WTC11 (cell line): Measurements from ENCODE around the gene RFK. TPM values are rescaled to one million over a fixed set of nuclear protein-coding genes. Genes with fewer than 3 reads are reported as not detected.

ENCODE experiments used
- ATAC-seq: fragments of 200-7000 bp; cut with Tn5 transposase; 2 replicates; pipeline ENCODE4 v1.10.0; 2021; ENCODE audit warnings: mild to moderate bottlenecking, moderate library complexity
- CTCF ChIA-PET: fragments of 300-600 bp; sonication (Branson Sonifier 250); formaldehyde crosslinking; loops from one replicate; lab custom pipeline; 2021; ENCODE audit warnings: antibody characterized with exemption; lab: Charles Lee
- POLR2A ChIA-PET: fragments of 350-600 bp; sonication (Branson Sonifier 250); formaldehyde crosslinking; loops from one replicate; lab custom pipeline; 2021; ENCODE audit warnings: antibody characterized with exemption; lab: Charles Lee
- DNase-seq: peaks from one replicate; pipeline ENCODE4 v3.0.0; 2021; ENCODE audit warnings: low spot score
- H3K27ac Mint-ChIP-seq: 2 replicates; pipeline ENCODE4 v1.8.0; 2021; ENCODE audit warnings: mixed read lengths
- H3K27me3 Mint-ChIP-seq: 2 replicates; pipeline ENCODE4 v1.8.0; 2021; ENCODE audit warnings: low read depth, mild to moderate bottlenecking, moderate library complexity, mixed read lengths
- H3K36me3 Mint-ChIP-seq: 2 replicates; pipeline ENCODE4 v1.8.0; 2021; ENCODE audit warnings: mixed read lengths
- H3K4me1 Mint-ChIP-seq: 2 replicates; pipeline ENCODE4 v1.8.0; 2022; ENCODE audit warnings: mixed read lengths
- H3K4me3 Mint-ChIP-seq: 2 replicates; pipeline ENCODE4 v1.8.0; 2021; ENCODE audit warnings: mild to moderate bottlenecking, moderate library complexity, mixed read lengths
- H3K9me3 Mint-ChIP-seq: 2 replicates; pipeline ENCODE4 v1.8.0; 2021; ENCODE audit warnings: mixed read lengths
- GTF2I ChIP-seq: fragments of 250-450 bp; sonication (Bioruptor Pico); conservative IDR thresholded peaks from 2 replicates; pipeline ENCODE4 v1.4.0; 2021; ENCODE audit warnings: mild to moderate bottlenecking
- IRF2 ChIP-seq: sonication (generic); formaldehyde crosslinking; IDR thresholded peaks from 2 replicates; pipeline ENCODE4 v1.8.0; 2022; ENCODE audit warnings: low read depth, missing genetic modification reagents, borderline replicate concordance
- MXD4 ChIP-seq: fragments of 250-450 bp; sonication (Bioruptor Pico); IDR thresholded peaks from 2 replicates; pipeline ENCODE4 v1.8.0; 2021; ENCODE audit warnings: mild to moderate bottlenecking, moderate library complexity, borderline replicate concordance
- NFE2L1 ChIP-seq: sonication (generic); formaldehyde crosslinking; IDR thresholded peaks from 2 replicates; pipeline ENCODE4 v1.8.1; 2023; ENCODE audit warnings: missing genetic modification reagents
- NR1H2 ChIP-seq: sonication (generic); formaldehyde crosslinking; IDR thresholded peaks from 2 replicates; pipeline ENCODE4 v1.9.0; 2021; ENCODE audit warnings: mild to moderate bottlenecking, moderate library complexity, missing genetic modification reagents
- OVOL2 ChIP-seq: fragments of 250-450 bp; sonication (Bioruptor Pico); IDR thresholded peaks from 2 replicates; pipeline ENCODE4 v1.9.0; 2021; ENCODE audit warnings: mild to moderate bottlenecking, borderline replicate concordance
- PRRX2 ChIP-seq: fragments of 250-450 bp; sonication (Bioruptor Pico); IDR thresholded peaks from 2 replicates; pipeline ENCODE4 v1.8.0; 2021; ENCODE audit warnings: mild to moderate bottlenecking
- RORB ChIP-seq: fragments of 250-450 bp; sonication (Bioruptor Pico); IDR thresholded peaks from 2 replicates; pipeline ENCODE4 v1.9.0; 2021; ENCODE audit warnings: mild to moderate bottlenecking
- ZBTB21 ChIP-seq: sonication (generic); formaldehyde crosslinking; IDR thresholded peaks from 2 replicates; pipeline ENCODE4 v1.8.1; 2023; ENCODE audit warnings: mild to moderate bottlenecking, missing genetic modification reagents, borderline replicate concordance
- ZNF138 ChIP-seq: sonication (generic); formaldehyde crosslinking; conservative IDR thresholded peaks from 2 replicates; pipeline ENCODE4 v1.8.1; 2022; ENCODE audit warnings: mild to moderate bottlenecking, moderate library complexity, missing genetic modification reagents
- ZNF219 ChIP-seq: sonication (generic); formaldehyde crosslinking; IDR thresholded peaks from 2 replicates; pipeline ENCODE4 v1.8.0; 2023; ENCODE audit warnings: missing genetic modification reagents, mild to moderate bottlenecking, borderline replicate concordance
- ZNF263 ChIP-seq: sonication (generic); formaldehyde crosslinking; IDR thresholded peaks from 2 replicates; pipeline ENCODE4 v1.8.1; 2022; ENCODE audit warnings: low read depth, mild to moderate bottlenecking, moderate library complexity, missing genetic modification reagents
- ZNF317 ChIP-seq: sonication (generic); formaldehyde crosslinking; IDR thresholded peaks from 2 replicates; pipeline ENCODE4 v1.8.1; 2023; ENCODE audit warnings: low read depth, mild to moderate bottlenecking, moderate library complexity, missing genetic modification reagents, borderline replicate concordance
- ZNF423 ChIP-seq: fragments of 250-450 bp; sonication (Bioruptor Pico); IDR thresholded peaks from 2 replicates; pipeline ENCODE4 v2.1.2; 2022; ENCODE audit warnings: mild to moderate bottlenecking, moderate library complexity
- ZNF671 ChIP-seq: fragments of 250-450 bp; sonication (Bioruptor Pico); IDR thresholded peaks from 2 replicates; pipeline ENCODE4 v1.8.0; 2021; ENCODE audit warnings: mild to moderate bottlenecking
- total RNA-seq: library from RNA; stranded (reverse); gene quantifications from 3 replicates; pipeline ENCODE4 v1.2.3, GENCODE V29; 2021
- TF ChIP-seq, protein P1 (sequence below): sonication (generic); formaldehyde crosslinking; IDR thresholded peaks from 2 replicates; pipeline ENCODE4 v1.8.0; 2023; ENCODE audit warnings: missing genetic modification reagents, mild to moderate bottlenecking, borderline replicate concordance
- TF ChIP-seq, protein P2 (sequence below): sonication (generic); formaldehyde crosslinking; IDR thresholded peaks from 2 replicates; pipeline ENCODE4 v1.8.1; 2022; ENCODE audit warnings: missing genetic modification reagents, borderline replicate concordance
- TF ChIP-seq, protein P3 (sequence below): fragments of 250-450 bp; sonication (Bioruptor Pico); IDR thresholded peaks from 2 replicates; pipeline ENCODE4 v1.9.0; 2021; ENCODE audit warnings: mild to moderate bottlenecking
- TF ChIP-seq, protein P4 (sequence below): sonication (generic); formaldehyde crosslinking; IDR thresholded peaks from 2 replicates; pipeline ENCODE4 v1.8.0; 2022; ENCODE audit warnings: mild to moderate bottlenecking, missing genetic modification reagents
- TF ChIP-seq, protein P5 (sequence below): sonication (generic); formaldehyde crosslinking; IDR thresholded peaks from 2 replicates; pipeline ENCODE4 v1.8.0; 2022; ENCODE audit warnings: missing genetic modification reagents
- TF ChIP-seq, protein P6 (sequence below): sonication (generic); formaldehyde crosslinking; IDR thresholded peaks from 2 replicates; pipeline ENCODE4 v1.8.0; 2022; ENCODE audit warnings: mild to moderate bottlenecking, missing genetic modification reagents

RFK gene
- total RNA-seq, 1 experiment from 2014 or later: 14.9 TPM

DNA sequence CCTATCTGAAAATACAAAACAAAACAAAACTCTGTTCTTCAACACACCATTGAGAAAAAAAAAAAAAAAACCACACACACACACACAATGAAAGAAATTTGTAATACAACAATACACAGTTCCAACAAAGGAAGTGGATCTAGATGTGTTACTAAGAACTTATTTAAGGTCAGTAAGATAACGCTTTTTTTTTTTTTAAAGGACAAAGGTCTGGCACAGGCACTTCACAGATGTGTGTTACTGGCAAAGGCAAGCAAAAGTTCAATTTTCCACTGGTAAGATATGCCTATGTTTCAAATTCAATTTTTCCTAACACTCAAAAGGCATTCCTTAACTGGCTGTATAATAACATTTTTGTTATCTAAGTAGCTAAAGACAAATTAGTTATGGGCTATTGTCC is 3.6 kb downstream of the RFK start:
- POLR2A ChIA-PET: no interaction called here
- H3K27ac Mint-ChIP-seq: no peak overlapping the region
- no peaks in the 10 kb centered on the region for H3K27me3 Mint-ChIP-seq
- peaks cover 10% of the 10 kb centered on the region for H3K4me1 Mint-ChIP-seq
- no peak for ATAC-seq
- peaks cover 10% of the 10 kb centered on the region for H3K9me3 Mint-ChIP-seq
- H3K36me3 Mint-ChIP-seq: peaks cover 31% of the 10 kb centered on the region
- TF ChIP-seq MXD4 (no peak), PRRX2 (CRISPR knock-in tag) (no peak), OVOL2 (CRISPR knock-in tag) (no peak), NFE2L1 (no peak), ZNF671 (no peak), RORB (CRISPR knock-in tag) (no peak), NR1H2 (CRISPR knock-in tag) (no peak), ZBTB21 (CRISPR knock-in tag) (no peak), ZNF317 (CRISPR knock-in tag) (no peak), ZNF263 (no peak)
- TF ChIP-seq, protein P1, sequence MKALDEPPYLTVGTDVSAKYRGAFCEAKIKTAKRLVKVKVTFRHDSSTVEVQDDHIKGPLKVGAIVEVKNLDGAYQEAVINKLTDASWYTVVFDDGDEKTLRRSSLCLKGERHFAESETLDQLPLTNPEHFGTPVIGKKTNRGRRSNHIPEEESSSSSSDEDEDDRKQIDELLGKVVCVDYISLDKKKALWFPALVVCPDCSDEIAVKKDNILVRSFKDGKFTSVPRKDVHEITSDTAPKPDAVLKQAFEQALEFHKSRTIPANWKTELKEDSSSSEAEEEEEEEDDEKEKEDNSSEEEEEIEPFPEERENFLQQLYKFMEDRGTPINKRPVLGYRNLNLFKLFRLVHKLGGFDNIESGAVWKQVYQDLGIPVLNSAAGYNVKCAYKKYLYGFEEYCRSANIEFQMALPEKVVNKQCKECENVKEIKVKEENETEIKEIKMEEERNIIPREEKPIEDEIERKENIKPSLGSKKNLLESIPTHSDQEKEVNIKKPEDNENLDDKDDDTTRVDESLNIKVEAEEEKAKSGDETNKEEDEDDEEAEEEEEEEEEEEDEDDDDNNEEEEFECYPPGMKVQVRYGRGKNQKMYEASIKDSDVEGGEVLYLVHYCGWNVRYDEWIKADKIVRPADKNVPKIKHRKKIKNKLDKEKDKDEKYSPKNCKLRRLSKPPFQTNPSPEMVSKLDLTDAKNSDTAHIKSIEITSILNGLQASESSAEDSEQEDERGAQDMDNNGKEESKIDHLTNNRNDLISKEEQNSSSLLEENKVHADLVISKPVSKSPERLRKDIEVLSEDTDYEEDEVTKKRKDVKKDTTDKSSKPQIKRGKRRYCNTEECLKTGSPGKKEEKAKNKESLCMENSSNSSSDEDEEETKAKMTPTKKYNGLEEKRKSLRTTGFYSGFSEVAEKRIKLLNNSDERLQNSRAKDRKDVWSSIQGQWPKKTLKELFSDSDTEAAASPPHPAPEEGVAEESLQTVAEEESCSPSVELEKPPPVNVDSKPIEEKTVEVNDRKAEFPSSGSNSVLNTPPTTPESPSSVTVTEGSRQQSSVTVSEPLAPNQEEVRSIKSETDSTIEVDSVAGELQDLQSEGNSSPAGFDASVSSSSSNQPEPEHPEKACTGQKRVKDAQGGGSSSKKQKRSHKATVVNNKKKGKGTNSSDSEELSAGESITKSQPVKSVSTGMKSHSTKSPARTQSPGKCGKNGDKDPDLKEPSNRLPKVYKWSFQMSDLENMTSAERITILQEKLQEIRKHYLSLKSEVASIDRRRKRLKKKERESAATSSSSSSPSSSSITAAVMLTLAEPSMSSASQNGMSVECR: no peak
- TF ChIP-seq, all 79 proteins: peak for 0
- no peak for DNase-seq
- no peak overlapping the region for H3K4me3 Mint-ChIP-seq
- CTCF ChIA-PET: no interaction called here

DNA sequence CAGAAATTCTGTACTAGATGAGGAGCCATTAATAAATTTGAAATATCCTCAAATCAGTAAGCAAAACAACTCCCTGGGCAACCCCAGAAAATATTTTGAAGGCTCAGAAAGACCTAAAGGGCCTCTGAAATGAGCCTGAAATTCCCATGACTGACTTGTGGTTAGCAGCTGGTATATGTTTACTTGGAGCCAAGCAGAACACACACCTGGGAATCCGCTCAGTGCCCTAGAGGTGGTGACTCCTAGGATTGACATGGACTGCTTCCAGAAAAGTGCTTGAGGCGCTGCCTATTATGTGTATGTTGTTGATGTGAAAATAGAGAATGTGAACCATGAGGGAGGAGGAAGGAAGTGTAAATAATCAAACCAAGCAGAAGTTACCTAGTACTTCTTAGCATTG is 14.7 kb downstream of the RFK start:
- Mint-ChIP-seq H3K36me3 (no peaks in the 10 kb centered on the region), H3K27me3 (no peaks in the 10 kb centered on the region), H3K4me3 (no peak overlapping the region), H3K27ac (no peak overlapping the region), H3K9me3 (no peaks in the 10 kb centered on the region), H3K4me1 (peaks cover 7% of the 10 kb centered on the region)
- ATAC-seq (no peak), DNase-seq (no peak)
- CTCF ChIA-PET: no interaction called here
- POLR2A ChIA-PET: no interaction called here
- TF ChIP-seq IRF2 (no peak), ZNF317 (CRISPR knock-in tag) (no peak), ZNF219 (no peak), ZNF423 (no peak), ZNF138 (CRISPR knock-in tag) (no peak), GTF2I (CRISPR knock-in tag) (no peak)
- TF ChIP-seq, protein P2, sequence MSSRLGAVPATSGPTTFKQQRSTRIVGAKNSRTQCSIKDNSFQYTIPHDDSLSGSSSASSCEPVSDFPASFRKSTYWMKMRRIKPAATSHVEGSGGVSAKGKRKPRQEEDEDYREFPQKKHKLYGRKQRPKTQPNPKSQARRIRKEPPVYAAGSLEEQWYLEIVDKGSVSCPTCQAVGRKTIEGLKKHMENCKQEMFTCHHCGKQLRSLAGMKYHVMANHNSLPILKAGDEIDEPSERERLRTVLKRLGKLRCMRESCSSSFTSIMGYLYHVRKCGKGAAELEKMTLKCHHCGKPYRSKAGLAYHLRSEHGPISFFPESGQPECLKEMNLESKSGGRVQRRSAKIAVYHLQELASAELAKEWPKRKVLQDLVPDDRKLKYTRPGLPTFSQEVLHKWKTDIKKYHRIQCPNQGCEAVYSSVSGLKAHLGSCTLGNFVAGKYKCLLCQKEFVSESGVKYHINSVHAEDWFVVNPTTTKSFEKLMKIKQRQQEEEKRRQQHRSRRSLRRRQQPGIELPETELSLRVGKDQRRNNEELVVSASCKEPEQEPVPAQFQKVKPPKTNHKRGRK (CRISPR knock-in tag): no peak
- TF ChIP-seq, protein P3, sequence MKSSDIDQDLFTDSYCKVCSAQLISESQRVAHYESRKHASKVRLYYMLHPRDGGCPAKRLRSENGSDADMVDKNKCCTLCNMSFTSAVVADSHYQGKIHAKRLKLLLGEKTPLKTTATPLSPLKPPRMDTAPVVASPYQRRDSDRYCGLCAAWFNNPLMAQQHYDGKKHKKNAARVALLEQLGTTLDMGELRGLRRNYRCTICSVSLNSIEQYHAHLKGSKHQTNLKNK: no peak
- TF ChIP-seq, protein P4, sequence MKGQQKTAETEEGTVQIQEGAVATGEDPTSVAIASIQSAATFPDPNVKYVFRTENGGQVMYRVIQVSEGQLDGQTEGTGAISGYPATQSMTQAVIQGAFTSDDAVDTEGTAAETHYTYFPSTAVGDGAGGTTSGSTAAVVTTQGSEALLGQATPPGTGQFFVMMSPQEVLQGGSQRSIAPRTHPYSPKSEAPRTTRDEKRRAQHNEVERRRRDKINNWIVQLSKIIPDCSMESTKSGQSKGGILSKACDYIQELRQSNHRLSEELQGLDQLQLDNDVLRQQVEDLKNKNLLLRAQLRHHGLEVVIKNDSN (CRISPR knock-in tag): no peak
- TF ChIP-seq, protein P5, sequence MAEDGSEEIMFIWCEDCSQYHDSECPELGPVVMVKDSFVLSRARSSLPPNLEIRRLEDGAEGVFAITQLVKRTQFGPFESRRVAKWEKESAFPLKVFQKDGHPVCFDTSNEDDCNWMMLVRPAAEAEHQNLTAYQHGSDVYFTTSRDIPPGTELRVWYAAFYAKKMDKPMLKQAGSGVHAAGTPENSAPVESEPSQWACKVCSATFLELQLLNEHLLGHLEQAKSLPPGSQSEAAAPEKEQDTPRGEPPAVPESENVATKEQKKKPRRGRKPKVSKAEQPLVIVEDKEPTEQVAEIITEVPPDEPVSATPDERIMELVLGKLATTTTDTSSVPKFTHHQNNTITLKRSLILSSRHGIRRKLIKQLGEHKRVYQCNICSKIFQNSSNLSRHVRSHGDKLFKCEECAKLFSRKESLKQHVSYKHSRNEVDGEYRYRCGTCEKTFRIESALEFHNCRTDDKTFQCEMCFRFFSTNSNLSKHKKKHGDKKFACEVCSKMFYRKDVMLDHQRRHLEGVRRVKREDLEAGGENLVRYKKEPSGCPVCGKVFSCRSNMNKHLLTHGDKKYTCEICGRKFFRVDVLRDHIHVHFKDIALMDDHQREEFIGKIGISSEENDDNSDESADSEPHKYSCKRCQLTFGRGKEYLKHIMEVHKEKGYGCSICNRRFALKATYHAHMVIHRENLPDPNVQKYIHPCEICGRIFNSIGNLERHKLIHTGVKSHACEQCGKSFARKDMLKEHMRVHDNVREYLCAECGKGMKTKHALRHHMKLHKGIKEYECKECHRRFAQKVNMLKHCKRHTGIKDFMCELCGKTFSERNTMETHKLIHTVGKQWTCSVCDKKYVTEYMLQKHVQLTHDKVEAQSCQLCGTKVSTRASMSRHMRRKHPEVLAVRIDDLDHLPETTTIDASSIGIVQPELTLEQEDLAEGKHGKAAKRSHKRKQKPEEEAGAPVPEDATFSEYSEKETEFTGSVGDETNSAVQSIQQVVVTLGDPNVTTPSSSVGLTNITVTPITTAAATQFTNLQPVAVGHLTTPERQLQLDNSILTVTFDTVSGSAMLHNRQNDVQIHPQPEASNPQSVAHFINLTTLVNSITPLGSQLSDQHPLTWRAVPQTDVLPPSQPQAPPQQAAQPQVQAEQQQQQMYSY (CRISPR knock-in tag): no peak
- TF ChIP-seq, protein P6, sequence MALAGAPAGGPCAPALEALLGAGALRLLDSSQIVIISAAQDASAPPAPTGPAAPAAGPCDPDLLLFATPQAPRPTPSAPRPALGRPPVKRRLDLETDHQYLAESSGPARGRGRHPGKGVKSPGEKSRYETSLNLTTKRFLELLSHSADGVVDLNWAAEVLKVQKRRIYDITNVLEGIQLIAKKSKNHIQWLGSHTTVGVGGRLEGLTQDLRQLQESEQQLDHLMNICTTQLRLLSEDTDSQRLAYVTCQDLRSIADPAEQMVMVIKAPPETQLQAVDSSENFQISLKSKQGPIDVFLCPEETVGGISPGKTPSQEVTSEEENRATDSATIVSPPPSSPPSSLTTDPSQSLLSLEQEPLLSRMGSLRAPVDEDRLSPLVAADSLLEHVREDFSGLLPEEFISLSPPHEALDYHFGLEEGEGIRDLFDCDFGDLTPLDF: no peak
